CD14-positive monocyte (primary cell): ENCODE results near the gene SAG. TPM values are rescaled to one million over a fixed set of nuclear protein-coding genes. Genes with fewer than 3 reads are reported as not detected.
A peak's percentile ranks its signal among the peaks of the same experiment; 100 is the strongest.

Source experiments
- DNase-seq, 3 donors: peaks; one replicate each; pipeline ENCODE4 v3.0.0-alpha.2; 2011 to 2022
- H2AFZ ChIP-seq: 2 replicates; pipeline ENCODE4 v1.6.0; 2012; ENCODE audit warnings: mild to moderate bottlenecking, low read depth, low read length, inconsistent platforms; ENCODE audit not compliant: insufficient read depth, poor library complexity, severe bottlenecking
- H3K27ac ChIP-seq, 2 donors: 1 replicate in 1 of 2; 2 replicates in 1 of 2; pipeline ENCODE4 v1.5.1; 2012 to 2013; ENCODE audit warnings: low read length in 2 of 2, control low read depth in 1 of 2, inconsistent platforms in 1 of 2, low read depth in 1 of 2, mild to moderate bottlenecking in 1 of 2
- H3K27me3 ChIP-seq, 2 donors: one replicate each; pipeline versions ENCODE4 v1.6.0 to v1.6.1; 2011 to 2013; ENCODE audit warnings: low read length in 2 of 2; ENCODE audit not compliant: control insufficient read depth in 2 of 2, insufficient read depth in 2 of 2
- H3K36me3 ChIP-seq, 2 donors: replicated peaks in 1 of 2; 1 replicate in 1 of 2; 2 replicates in 1 of 2; pipeline versions ENCODE4 v1.5.1 to v1.6.1; 2012 to 2013; ENCODE audit warnings: low read length in 2 of 2, control low read depth in 1 of 2, inconsistent platforms in 1 of 2, mild to moderate bottlenecking in 1 of 2; ENCODE audit not compliant: insufficient read depth in 2 of 2, control insufficient read depth in 1 of 2
- H3K4me1 ChIP-seq, 2 donors: 1 replicate in 1 of 2; 2 replicates in 1 of 2; pipeline versions ENCODE4 v1.5.1 to v1.6.1; 2012 to 2013; ENCODE audit warnings: low read length in 2 of 2, control low read depth in 1 of 2, inconsistent platforms in 1 of 2, mild to moderate bottlenecking in 1 of 2, moderate library complexity in 1 of 2; ENCODE audit not compliant: insufficient read depth in 2 of 2, control insufficient read depth in 1 of 2
- H3K4me2 ChIP-seq: replicated peaks from 2 replicates; pipeline ENCODE3; 2012; ENCODE audit warnings: low read length, moderate library complexity, mild to moderate bottlenecking; ENCODE audit not compliant: poor library complexity, severe bottlenecking; ENCODE audit errors: extremely low read depth
- H3K4me3 ChIP-seq, 3 experiments: fragments of 200-600 bp in 1 of 3; sonication (generic) in 1 of 3; replicated peaks in 1 of 3; 1 replicate in 2 of 3; 2 replicates in 1 of 3; pipeline ENCODE4 v1.5.1; 2011 to 2013; ENCODE audit warnings: low read length in 3 of 3, mild to moderate bottlenecking in 3 of 3, control low read depth in 2 of 3, low read depth in 2 of 3, inconsistent platforms in 1 of 3, moderate library complexity in 1 of 3
- H3K79me2 ChIP-seq: 2 replicates; pipeline ENCODE4 v1.6.0; 2012; ENCODE audit warnings: mild to moderate bottlenecking, control low read depth, inconsistent platforms, low read length, moderate library complexity; ENCODE audit not compliant: insufficient read depth
- H3K9ac ChIP-seq: 2 replicates; pipeline ENCODE4 v1.6.0; 2017; ENCODE audit warnings: low read length, mild to moderate bottlenecking; ENCODE audit not compliant: insufficient read depth, poor library complexity, severe bottlenecking
- H3K9me3 ChIP-seq, 2 donors: replicated peaks in 1 of 2; 1 replicate in 1 of 2; 2 replicates in 1 of 2; pipeline versions ENCODE4 v1.5.1 to v1.6.1; 2012 to 2013; ENCODE audit warnings: low read length in 2 of 2, control low read depth in 1 of 2; ENCODE audit not compliant: control insufficient read depth in 1 of 2, insufficient read depth in 1 of 2
- H4K20me1 ChIP-seq: 2 replicates; pipeline ENCODE4 v1.6.0; 2012; ENCODE audit warnings: mild to moderate bottlenecking, low read length, control low read depth, moderate library complexity; ENCODE audit not compliant: insufficient read depth
- H3K27ac Mint-ChIP-seq, 7 donors: one replicate each; pipeline ENCODE4 v1.8.0; 2020; ENCODE audit warnings: mild to moderate bottlenecking in 7 of 7, mixed read lengths in 7 of 7, moderate library complexity in 6 of 7, inconsistent platforms in 2 of 7
- H3K27me3 Mint-ChIP-seq, 3 donors: one replicate each; pipeline ENCODE4 v1.8.0; 2021 to 2022; ENCODE audit warnings: low read depth in 3 of 3, mild to moderate bottlenecking in 3 of 3, mixed read lengths in 3 of 3, moderate library complexity in 3 of 3, inconsistent platforms in 1 of 3
- H3K36me3 Mint-ChIP-seq, 2 donors: one replicate each; pipeline ENCODE4 v1.8.0; 2020; ENCODE audit warnings: mixed read lengths in 2 of 2, inconsistent platforms in 1 of 2, mild to moderate bottlenecking in 1 of 2
- H3K4me1 Mint-ChIP-seq: one replicate; pipeline ENCODE4 v1.8.0; 2020; ENCODE audit warnings: mild to moderate bottlenecking, mixed read lengths
- H3K4me3 Mint-ChIP-seq, 2 donors: one replicate each; pipeline ENCODE4 v1.8.0; 2020; ENCODE audit warnings: mild to moderate bottlenecking in 2 of 2, mixed read lengths in 2 of 2, moderate library complexity in 1 of 2
- H3K9me3 Mint-ChIP-seq, 7 donors: one replicate each; pipeline ENCODE4 v1.8.0; 2020 to 2022; ENCODE audit warnings: mixed read lengths in 7 of 7, mild to moderate bottlenecking in 6 of 7, moderate library complexity in 6 of 7, inconsistent platforms in 2 of 7
- CTCF ChIP-seq: fragments of 200-600 bp; IDR thresholded peaks from one replicate; pipeline ENCODE4 v1.8.0; 2022; ENCODE audit warnings: antibody characterized with exemption, mild to moderate bottlenecking
- WGBS: methylation state at CpG from one replicate; pipeline ENCODE4 v1.1.5; 2013; ENCODE audit warnings: missing lambda C conversion rate; ENCODE audit not compliant: insufficient coverage; 5-methylcytosine and 5-hydroxymethylcytosine counted together
- intact Hi-C, 2 donors: fragments of 100-400 bp; cut with micrococcal nuclease; formaldehyde crosslinking; loops; one replicate each; pipeline versions ENCODE4 v1.15.0 to v1.15.1; 2023
- polyA plus RNA-seq, 3 donors: library from polyadenylated mRNA; depleted of rRNA in 1 of 3; unstranded in 2 of 3; stranded (reverse) in 1 of 3; fragments of 300-500 nt in 2 of 3; fragments of >200 nt in 1 of 3; fragmentation: Illumina TruSeq in 2 of 3; gene quantifications; 1 replicate in 2 of 3; 2 replicates in 1 of 3; pipeline ENCODE4 v1.2.3, GENCODE V29; 2012 to 2021

SAG gene
- polyA plus RNA-seq, 3 donors, result 0.04 to 0.87 TPM; not detected in 1

- Histone ChIP-seq H3K9me3 (no peaks in the 10 kb centered on the region), H3K4me2 (no peak overlapping the region), H3K27me3 (no peaks in the 10 kb centered on the region), H4K20me1 (no peaks in the 10 kb centered on the region), H3K4me3 (no peak overlapping the region), H3K36me3 (no peaks in the 10 kb centered on the region), H3K4me1 (peaks cover 38% of the 10 kb centered on the region in 2 donors), H3K9ac (no peak overlapping the region), H3K27ac (no peak overlapping the region), H2AFZ (no peak overlapping the region), H3K79me2 (no peaks in the 10 kb centered on the region)
- DNase-seq, result no peak
- TF ChIP-seq CTCF, result no peak
- H3K36me3 Mint-ChIP-seq, result peaks cover 0 to 6% of the 10 kb centered on the region in 2 donors
- peaks cover 40% of the 10 kb centered on the region for H3K4me1 Mint-ChIP-seq
- no peak overlapping the region for H3K27ac Mint-ChIP-seq
- intact Hi-C loops, result no loop called here
- no peaks in the 10 kb centered on the region for H3K27me3 Mint-ChIP-seq
- WGBS, result 78% methylated on average over 6 of the region's 9 CpGs
- no peak overlapping the region for H3K4me3 Mint-ChIP-seq
- peaks cover 0 to 4% (median 0%) of the 10 kb centered on the region in 7 donors for H3K9me3 Mint-ChIP-seq
Observed at GRCh38 chr2:233346930-233347329, 39.3 kb downstream of the SAG start.

- intact Hi-C loops, result no loop called here
- H3K4me3 ChIP-seq, result peak overlapping the region in 1 of 3 experiments; percentile 52
Observed at GRCh38 chr2:233349005-233349998, 41.7 kb downstream of the SAG start.

More at GRCh38 chr2:233349005-233349998, 41.7 kb downstream of the SAG start:
- WGBS, result 11% methylated on average over 8 of the region's 15 CpGs
- peak overlapping the region; percentile 53 for H3K4me2 ChIP-seq
- peaks cover 12% of the 10 kb centered on the region for H3K79me2 ChIP-seq
- peak overlapping the region in 1 of 2 donors; percentile 12 for H3K27ac ChIP-seq
- peaks cover 59 to 60% of the 10 kb centered on the region in 2 donors for H3K4me1 ChIP-seq
- Mint-ChIP-seq H3K27me3 (no peaks in the 10 kb centered on the region), H3K36me3 (peaks cover 3 to 6% of the 10 kb centered on the region in 2 donors), H3K9me3 (no peaks in the 10 kb centered on the region), H3K4me1 (peaks cover 56% of the 10 kb centered on the region), H3K4me3 (peak overlapping the region; percentile 39 to 62), H3K27ac (peak overlapping the region in 6 of 7 donors; percentile 30 to 77 (median 60))
- H3K27me3 ChIP-seq, result no peaks in the 10 kb centered on the region
- H4K20me1 ChIP-seq, result no peaks in the 10 kb centered on the region
- H3K9me3 ChIP-seq, result no peaks in the 10 kb centered on the region
- peak in 2 of 3 donors; percentile 41 to 56 for DNase-seq
- H3K9ac ChIP-seq, result no peak overlapping the region
- H2AFZ ChIP-seq, result peak overlapping the region; percentile 87
- TF ChIP-seq CTCF, result no peak
- no peaks in the 10 kb centered on the region for H3K36me3 ChIP-seq
